ENCODE measurements around the gene EXOC3L4.

Gene EXOC3L4

DNA sequence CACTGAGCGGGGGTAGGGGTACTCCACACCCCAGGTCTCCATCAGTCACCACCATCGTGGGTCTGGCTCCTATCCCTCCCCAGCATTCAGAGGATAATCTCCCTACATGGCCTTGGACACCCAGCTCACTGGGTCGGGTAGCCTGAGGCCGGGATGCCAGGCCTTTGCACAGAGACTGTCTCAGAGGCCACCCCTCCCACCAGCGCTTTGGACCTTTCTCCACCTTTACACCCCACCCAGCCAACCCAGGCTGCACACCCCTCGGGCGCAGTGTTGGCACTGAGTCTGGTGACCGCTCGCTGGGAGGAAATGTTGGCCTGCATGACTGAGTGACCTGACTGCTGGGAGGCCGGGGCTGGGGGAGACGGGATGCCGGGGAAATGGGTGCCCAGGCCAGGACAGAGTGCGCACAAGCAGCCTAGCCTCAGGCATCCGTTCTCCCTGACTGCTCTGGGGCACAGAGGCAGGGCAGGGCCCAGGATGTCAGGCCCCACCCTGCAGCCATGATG lies 21.1 kb upstream of the EXOC3L4 start:
- H3F3A ChIP-seq (ENCODE audit: control insufficient read depth, insufficient read depth) = no peaks in the 10 kb centered on the region
- peaks cover 25% of the 10 kb centered on the region for H3K27me3 ChIP-seq (ENCODE audit: control insufficient read depth, low read length)
- H3K4me1 ChIP-seq (ENCODE audit: control insufficient read depth, low read length) = peaks cover 9% of the 10 kb centered on the region
- no peaks in the 10 kb centered on the region for H3K9me3 ChIP-seq (ENCODE audit: control insufficient read depth, insufficient read depth, low read length)
- H3K4me3 ChIP-seq (ENCODE audit: low read length) = no peak overlapping the region
- H3K79me2 ChIP-seq (ENCODE audit: control insufficient read depth, low read length) = no peaks in the 10 kb centered on the region
- H3K9me2 ChIP-seq (replicated peaks; ENCODE audit: control insufficient read depth, low read length) = no peaks in the 10 kb centered on the region
- H4K20me1 ChIP-seq (ENCODE audit: control insufficient read depth, insufficient read depth, low read depth, low read length) = no peaks in the 10 kb centered on the region
- no peak overlapping the region for H3K4me2 ChIP-seq (ENCODE audit: low read length)
- no peak for TF ChIP-seq EZH2phosphoT487 (IDR thresholded peaks at IDR 0.05; ENCODE audit: borderline replicate concordance, low read length)
- TF ChIP-seq, protein P1, sequence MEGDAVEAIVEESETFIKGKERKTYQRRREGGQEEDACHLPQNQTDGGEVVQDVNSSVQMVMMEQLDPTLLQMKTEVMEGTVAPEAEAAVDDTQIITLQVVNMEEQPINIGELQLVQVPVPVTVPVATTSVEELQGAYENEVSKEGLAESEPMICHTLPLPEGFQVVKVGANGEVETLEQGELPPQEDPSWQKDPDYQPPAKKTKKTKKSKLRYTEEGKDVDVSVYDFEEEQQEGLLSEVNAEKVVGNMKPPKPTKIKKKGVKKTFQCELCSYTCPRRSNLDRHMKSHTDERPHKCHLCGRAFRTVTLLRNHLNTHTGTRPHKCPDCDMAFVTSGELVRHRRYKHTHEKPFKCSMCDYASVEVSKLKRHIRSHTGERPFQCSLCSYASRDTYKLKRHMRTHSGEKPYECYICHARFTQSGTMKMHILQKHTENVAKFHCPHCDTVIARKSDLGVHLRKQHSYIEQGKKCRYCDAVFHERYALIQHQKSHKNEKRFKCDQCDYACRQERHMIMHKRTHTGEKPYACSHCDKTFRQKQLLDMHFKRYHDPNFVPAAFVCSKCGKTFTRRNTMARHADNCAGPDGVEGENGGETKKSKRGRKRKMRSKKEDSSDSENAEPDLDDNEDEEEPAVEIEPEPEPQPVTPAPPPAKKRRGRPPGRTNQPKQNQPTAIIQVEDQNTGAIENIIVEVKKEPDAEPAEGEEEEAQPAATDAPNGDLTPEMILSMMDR (IDR thresholded peaks at IDR 0.05; ENCODE audit: low read depth, low read length, poor library complexity, severe bottlenecking) = no peak
- no peak overlapping the region for H3K27ac ChIP-seq (ENCODE audit: low read depth, low read length)
- no peaks in the 10 kb centered on the region for H3K36me3 ChIP-seq (ENCODE audit: control insufficient read depth, low read length)

DNA sequence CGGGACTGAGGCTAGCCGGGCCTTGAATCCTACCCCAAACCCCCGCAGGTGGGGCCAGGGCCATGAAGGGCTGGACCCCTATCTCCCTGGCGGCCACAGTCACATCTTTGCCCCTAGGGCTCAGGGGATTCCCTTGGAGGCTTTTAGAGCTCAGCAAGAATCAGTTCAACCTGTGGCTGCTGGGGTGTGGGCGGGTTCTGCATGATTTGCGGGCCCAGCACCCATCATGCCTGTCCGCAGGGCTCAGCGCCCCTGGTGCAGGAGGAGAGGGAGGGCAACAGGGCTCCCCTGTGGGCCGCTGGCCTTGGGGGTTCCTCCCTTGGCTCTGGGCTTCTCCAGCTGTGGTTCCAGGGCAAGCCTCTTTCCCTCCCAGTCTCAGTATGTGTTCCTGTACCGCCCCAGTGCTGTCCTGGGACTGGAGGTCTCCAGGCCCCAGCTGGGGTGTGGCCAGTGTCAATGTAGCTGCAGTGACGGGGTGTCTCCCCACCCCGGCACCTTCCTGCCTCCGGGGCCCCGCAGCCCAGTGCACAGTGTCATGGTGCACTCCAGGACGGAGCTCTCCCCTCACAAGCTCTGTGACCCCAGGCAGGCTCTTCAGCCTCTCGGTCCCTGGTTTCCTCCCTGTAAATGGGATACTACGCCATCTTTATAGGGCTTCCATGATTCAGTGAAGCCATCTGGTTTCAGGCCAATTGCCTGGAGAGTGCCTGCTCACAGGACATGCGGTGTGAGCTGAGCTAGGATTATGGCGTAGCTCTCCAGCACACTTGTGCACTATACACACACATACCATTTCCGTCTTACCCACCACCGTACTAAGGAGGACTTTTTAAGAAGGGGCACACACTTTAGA lies 20.4 kb upstream of the EXOC3L4 start:
- H3K36me3 ChIP-seq (ENCODE audit: control insufficient read depth, low read length) = no peaks in the 10 kb centered on the region
- H3K79me2 ChIP-seq (ENCODE audit: control insufficient read depth, low read length) = no peaks in the 10 kb centered on the region
- peaks cover 13% of the 10 kb centered on the region for H3K4me1 ChIP-seq (ENCODE audit: control insufficient read depth, low read length)
- no peaks in the 10 kb centered on the region for H3K9me3 ChIP-seq (ENCODE audit: control insufficient read depth, insufficient read depth, low read length)
- TF ChIP-seq EZH2phosphoT487 (IDR thresholded peaks at IDR 0.05; ENCODE audit: borderline replicate concordance, low read length) = no peak
- TF ChIP-seq, protein P1 (IDR thresholded peaks at IDR 0.05; ENCODE audit: low read depth, low read length, poor library complexity, severe bottlenecking) = no peak
- no peaks in the 10 kb centered on the region for H4K20me1 ChIP-seq (ENCODE audit: control insufficient read depth, insufficient read depth, low read depth, low read length)
- no peak overlapping the region for H3K27ac ChIP-seq (ENCODE audit: low read depth, low read length)
- H3K4me3 ChIP-seq (ENCODE audit: low read length) = no peak overlapping the region
- H3K27me3 ChIP-seq (ENCODE audit: control insufficient read depth, low read length) = peaks cover 29% of the 10 kb centered on the region
- H3K4me2 ChIP-seq (ENCODE audit: low read length) = no peak overlapping the region
- H3K9me2 ChIP-seq (replicated peaks; ENCODE audit: control insufficient read depth, low read length) = no peaks in the 10 kb centered on the region
- no peaks in the 10 kb centered on the region for H3F3A ChIP-seq (ENCODE audit: control insufficient read depth, insufficient read depth)

DNA sequence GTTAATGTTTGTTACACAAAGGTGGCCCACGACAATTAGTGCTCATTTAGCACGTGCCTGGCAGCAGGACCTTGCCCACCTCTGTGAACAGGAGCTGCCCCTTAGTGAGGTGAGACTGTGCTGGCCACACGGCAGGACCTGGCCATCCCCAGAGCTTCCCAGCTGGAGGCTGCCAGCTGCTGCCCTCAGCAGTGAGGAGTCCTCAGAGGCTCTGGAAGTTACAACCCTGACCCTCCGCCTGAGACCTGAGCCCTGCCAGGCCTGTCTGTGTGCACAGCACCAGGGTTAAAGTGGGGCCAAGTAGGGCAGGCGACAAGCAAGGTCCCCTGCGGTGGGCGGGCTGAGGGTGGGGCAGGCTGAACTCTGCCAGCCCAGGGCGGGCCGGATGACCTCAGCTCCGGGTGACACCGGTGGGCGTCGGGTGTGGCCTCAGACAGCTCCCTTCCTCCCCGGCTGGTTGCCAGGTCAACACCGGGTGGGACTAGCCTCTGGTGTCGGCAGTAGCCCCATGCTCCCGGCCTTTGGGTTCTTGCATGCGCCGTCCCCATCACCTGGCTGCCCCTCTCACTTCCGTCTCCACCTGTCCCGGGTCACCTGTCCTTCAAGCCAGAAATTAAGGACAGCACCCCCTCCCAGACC lies 19.7 kb upstream of the EXOC3L4 start:
- Histone ChIP-seq H4K20me1 (ENCODE audit: control insufficient read depth, insufficient read depth, low read depth, low read length) (no peaks in the 10 kb centered on the region), H3K9me3 (ENCODE audit: control insufficient read depth, insufficient read depth, low read length) (no peaks in the 10 kb centered on the region), H3K27me3 (ENCODE audit: control insufficient read depth, low read length) (peaks cover 33% of the 10 kb centered on the region), H3K4me3 (ENCODE audit: low read length) (peak overlapping the region; percentile 66), H3K4me2 (ENCODE audit: low read length) (peak overlapping the region; percentile 75), H3K9me2 (replicated peaks; ENCODE audit: control insufficient read depth, low read length) (no peaks in the 10 kb centered on the region), H3F3A (ENCODE audit: control insufficient read depth, insufficient read depth) (no peaks in the 10 kb centered on the region), H3K79me2 (ENCODE audit: control insufficient read depth, low read length) (no peaks in the 10 kb centered on the region), H3K36me3 (ENCODE audit: control insufficient read depth, low read length) (no peaks in the 10 kb centered on the region), H3K27ac (ENCODE audit: low read depth, low read length) (no peak overlapping the region), H3K4me1 (ENCODE audit: control insufficient read depth, low read length) (peaks cover 13% of the 10 kb centered on the region)
- no peak for TF ChIP-seq EZH2phosphoT487 (IDR thresholded peaks at IDR 0.05; ENCODE audit: borderline replicate concordance, low read length)
- TF ChIP-seq, protein P1 (IDR thresholded peaks at IDR 0.05; ENCODE audit: low read depth, low read length, poor library complexity, severe bottlenecking) = no peak
